DOHH2 (cell line): ENCODE measurements around the gene ABCB8.

Source experiments
- H3F3A ChIP-seq: fragments of 200-600 bp; sonication (generic), shearing (Covaris generic); 2 replicates; pipeline ENCODE4 v1.6.0; 2016; ENCODE audit warnings: antibody characterized with exemption, mild to moderate bottlenecking; ENCODE audit not compliant: control insufficient read depth, insufficient read depth
- H3K27ac ChIP-seq: fragments of 200-600 bp; sonication (generic); 2 replicates; pipeline ENCODE4 v1.5.1; 2014; ENCODE audit warnings: low read depth, mild to moderate bottlenecking, low read length, moderate library complexity
- H3K27me3 ChIP-seq: fragments of 200-600 bp; sonication (generic); 2 replicates; pipeline ENCODE4 v1.6.1; 2014; ENCODE audit warnings: mild to moderate bottlenecking, low read length, mixed read lengths; ENCODE audit not compliant: control insufficient read depth
- H3K36me3 ChIP-seq: fragments of 200-600 bp; sonication (generic); 2 replicates; pipeline ENCODE4 v1.6.1; 2014; ENCODE audit warnings: mild to moderate bottlenecking, low read length, moderate library complexity, mixed read lengths; ENCODE audit not compliant: control insufficient read depth
- H3K4me1 ChIP-seq: fragments of 200-600 bp; sonication (generic); 2 replicates; pipeline ENCODE4 v1.6.1; 2014; ENCODE audit warnings: mild to moderate bottlenecking, low read length, mixed read lengths; ENCODE audit not compliant: control insufficient read depth
- H3K4me2 ChIP-seq: fragments of 200-600 bp; sonication (generic); 2 replicates; pipeline ENCODE4 v1.6.0; 2014; ENCODE audit warnings: mild to moderate bottlenecking, low read length, moderate library complexity
- H3K4me3 ChIP-seq: fragments of 200-600 bp; sonication (generic); 2 replicates; pipeline ENCODE4 v1.5.1; 2014; ENCODE audit warnings: mild to moderate bottlenecking, low read length, mixed read lengths
- H3K79me2 ChIP-seq: fragments of 200-600 bp; sonication (generic); 2 replicates; pipeline ENCODE4 v1.6.1; 2014; ENCODE audit warnings: mild to moderate bottlenecking, low read length, mixed read lengths; ENCODE audit not compliant: control insufficient read depth
- H3K9me2 ChIP-seq: fragments of 200-600 bp; sonication (generic); replicated peaks from 2 replicates; pipeline ENCODE4 v1.6.1; 2014; ENCODE audit warnings: mild to moderate bottlenecking, low read length, mixed read lengths; ENCODE audit not compliant: control insufficient read depth
- H3K9me3 ChIP-seq: fragments of 200-600 bp; sonication (generic); 2 replicates; pipeline ENCODE4 v1.6.1; 2014; ENCODE audit warnings: antibody characterized with exemption, low read length, mixed read lengths; ENCODE audit not compliant: control insufficient read depth, insufficient read depth
- H4K20me1 ChIP-seq: fragments of 200-600 bp; sonication (generic); 2 replicates; pipeline ENCODE4 v1.6.0; 2014; ENCODE audit warnings: low read depth, mild to moderate bottlenecking, antibody characterized with exemption, low read length, moderate library complexity; ENCODE audit not compliant: control insufficient read depth, insufficient read depth
- EZH2phosphoT487 ChIP-seq: fragments of 200-600 bp; sonication (generic); IDR thresholded peaks from 2 replicates; pipeline ENCODE4 v1.6.1; 2017; ENCODE audit warnings: borderline replicate concordance, mild to moderate bottlenecking, antibody characterized with exemption, low read length, moderate library complexity, mixed read lengths
- TF ChIP-seq, protein P1 (sequence below): fragments of 200-600 bp; sonication (generic); IDR thresholded peaks from one replicate; pipeline ENCODE4 v1.5.1; 2014; ENCODE audit warnings: antibody characterized with exemption, mild to moderate bottlenecking, low read depth, low read length; ENCODE audit not compliant: poor library complexity, severe bottlenecking

The ABCB8 gene

GRCh38 chr7:151076863-151077704 is 48.8 kb downstream of the ABCB8 start:
- H3F3A ChIP-seq, result peaks cover 6% of the 10 kb centered on the region
- H4K20me1 ChIP-seq, result 0 out of 2 replicates have a peak, but pooled peaks cover 4% of the 10 kb centered on the region
- H3K79me2 ChIP-seq, result peaks cover 40% of the 10 kb centered on the region
- peaks cover 30% of the 10 kb centered on the region for H3K4me1 ChIP-seq
- H3K9me2 ChIP-seq, result no peaks in the 10 kb centered on the region
- H3K4me2 ChIP-seq, result no peak overlapping the region
- H3K4me3 ChIP-seq, result no peak overlapping the region
- no peaks in the 10 kb centered on the region for H3K27me3 ChIP-seq
- H3K27ac ChIP-seq, result no peak overlapping the region
- H3K9me3 ChIP-seq, result no peaks in the 10 kb centered on the region
- TF ChIP-seq, protein P1, sequence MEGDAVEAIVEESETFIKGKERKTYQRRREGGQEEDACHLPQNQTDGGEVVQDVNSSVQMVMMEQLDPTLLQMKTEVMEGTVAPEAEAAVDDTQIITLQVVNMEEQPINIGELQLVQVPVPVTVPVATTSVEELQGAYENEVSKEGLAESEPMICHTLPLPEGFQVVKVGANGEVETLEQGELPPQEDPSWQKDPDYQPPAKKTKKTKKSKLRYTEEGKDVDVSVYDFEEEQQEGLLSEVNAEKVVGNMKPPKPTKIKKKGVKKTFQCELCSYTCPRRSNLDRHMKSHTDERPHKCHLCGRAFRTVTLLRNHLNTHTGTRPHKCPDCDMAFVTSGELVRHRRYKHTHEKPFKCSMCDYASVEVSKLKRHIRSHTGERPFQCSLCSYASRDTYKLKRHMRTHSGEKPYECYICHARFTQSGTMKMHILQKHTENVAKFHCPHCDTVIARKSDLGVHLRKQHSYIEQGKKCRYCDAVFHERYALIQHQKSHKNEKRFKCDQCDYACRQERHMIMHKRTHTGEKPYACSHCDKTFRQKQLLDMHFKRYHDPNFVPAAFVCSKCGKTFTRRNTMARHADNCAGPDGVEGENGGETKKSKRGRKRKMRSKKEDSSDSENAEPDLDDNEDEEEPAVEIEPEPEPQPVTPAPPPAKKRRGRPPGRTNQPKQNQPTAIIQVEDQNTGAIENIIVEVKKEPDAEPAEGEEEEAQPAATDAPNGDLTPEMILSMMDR, result no peak
- no peak for TF ChIP-seq EZH2phosphoT487
- H3K36me3 ChIP-seq, result peaks cover 79% of the 10 kb centered on the region

- Histone ChIP-seq H3K79me2 (peaks cover 46% of the 10 kb centered on the region), H3K4me3 (no peak overlapping the region), H3K4me1 (peaks cover 36% of the 10 kb centered on the region), H3K9me2 (no peaks in the 10 kb centered on the region), H3K9me3 (no peaks in the 10 kb centered on the region), H3K4me2 (no peak overlapping the region), H3K27me3 (no peaks in the 10 kb centered on the region), H3F3A (peaks cover 6% of the 10 kb centered on the region), H3K27ac (no peak overlapping the region), H3K36me3 (peaks cover 79% of the 10 kb centered on the region), H4K20me1 (0 out of 2 replicates have a peak, but pooled peaks cover 4% of the 10 kb centered on the region)
- no peak for TF ChIP-seq EZH2phosphoT487
- TF ChIP-seq, protein P1, result no peak
Measured at GRCh38 chr7:151077705-151078232, 49.5 kb downstream of the ABCB8 start.

GRCh38 chr7:151078233-151079040 is 50.2 kb downstream of the ABCB8 start:
- 0 out of 2 replicates have a peak, but pooled peaks cover 4% of the 10 kb centered on the region for H4K20me1 ChIP-seq
- H3K79me2 ChIP-seq, result peaks cover 51% of the 10 kb centered on the region
- peaks cover 6% of the 10 kb centered on the region for H3F3A ChIP-seq
- H3K9me3 ChIP-seq, result no peaks in the 10 kb centered on the region
- no peaks in the 10 kb centered on the region for H3K27me3 ChIP-seq
- no peak for TF ChIP-seq EZH2phosphoT487
- TF ChIP-seq, protein P1, result no peak
- peak overlapping the region; percentile 85 for H3K4me2 ChIP-seq
- no peaks in the 10 kb centered on the region for H3K9me2 ChIP-seq
- peaks cover 37% of the 10 kb centered on the region for H3K4me1 ChIP-seq
- H3K4me3 ChIP-seq, result no peak overlapping the region
- H3K27ac ChIP-seq, result no peak overlapping the region
- peaks cover 82% of the 10 kb centered on the region for H3K36me3 ChIP-seq
